H1 (cell line): Measurements from ENCODE around the gene GABRG3. TPM values are rescaled to one million over a fixed set of nuclear protein-coding genes. Genes with fewer than 3 reads are reported as not detected.

Experiments used
- ASH2L ChIP-seq: fragments of 200-600, 300-600 bp; sonication (generic); IDR thresholded peaks from one replicate; pipeline ENCODE4 v1.7.1; 2017; ENCODE audit warnings: low read length
- BACH1 ChIP-seq: IDR thresholded peaks from 2 replicates; pipeline ENCODE4 v1.6.1; 2012; ENCODE audit warnings: low read length, improper control_type of control experiment
- KDM4A ChIP-seq: IDR thresholded peaks from one replicate; pipeline ENCODE4 v1.7.1; 2012; ENCODE audit warnings: low read depth, mild to moderate bottlenecking, moderate library complexity, low read length, inconsistent platforms; ENCODE audit not compliant: severe bottlenecking
- NRF1 ChIP-seq: IDR thresholded peaks from 2 replicates; pipeline ENCODE4 v1.6.1; 2011; ENCODE audit warnings: mild to moderate bottlenecking, low read depth, low read length, improper control_type of control experiment
- PHF8 ChIP-seq: fragments of 200-600 bp; sonication (generic); conservative IDR thresholded peaks from 2 replicates; pipeline ENCODE4 v1.7.1; 2012; ENCODE audit warnings: low read depth, mild to moderate bottlenecking, inconsistent platforms, low read length, moderate library complexity
- RNF2 ChIP-seq: fragments of 200-900, 300-1000 bp; sonication (generic); IDR thresholded peaks from 2 replicates; pipeline ENCODE4 v1.7.1; 2016; ENCODE audit warnings: borderline replicate concordance, low read depth, mild to moderate bottlenecking, antibody characterized with exemption, low read length; ENCODE audit not compliant: poor library complexity, severe bottlenecking; ENCODE audit errors: missing control alignments
- RXRA ChIP-seq: IDR thresholded peaks from 2 replicates; pipeline ENCODE4 v1.6.1; 2011; ENCODE audit warnings: low read depth, mild to moderate bottlenecking, low read length, moderate library complexity; ENCODE audit not compliant: insufficient read depth
- TAF7 ChIP-seq: optimal IDR thresholded peaks from 2 replicates; pipeline ENCODE3; 2011; ENCODE audit warnings: low read depth, mild to moderate bottlenecking, inconsistent platforms, low read length, moderate library complexity, borderline replicate concordance
- polyA plus RNA-seq, 7 experiments: library from polyadenylated mRNA; depleted of rRNA in 3 of 7; stranded (reverse) in 5 of 7; unstranded in 2 of 7; fragments of >200 nt in 5 of 7; fragments of 200-250 nt in 2 of 7; gene quantifications; 1 replicate in 5 of 7; 2 replicates in 1 of 7; 4 replicates in 1 of 7; pipeline versions ENCODE4 v1.2.1 to v1.2.3, GENCODE V29; 2011 to 2013; ENCODE audit warnings: missing spikeins in 2 of 7, mixed read lengths in 2 of 7
- total RNA-seq: library from RNA; stranded (reverse); fragmentation: NEBNext Ultra II Directional; extraction: Animal tissue kit (Norgen Biotek cat#: 25700); gene quantifications from 2 replicates; pipeline ENCODE4 v1.2.1, GENCODE V29; 2021
- TF ChIP-seq, protein P1 (sequence below): fragments of 300-600 bp; sonication (generic); IDR thresholded peaks from 2 replicates; pipeline ENCODE4 v1.7.1; 2012; ENCODE audit warnings: low read length, moderate library complexity, mild to moderate bottlenecking, inconsistent platforms; ENCODE audit not compliant: insufficient replicate concordance
- TF ChIP-seq, protein P2 (sequence below): IDR thresholded peaks from 2 replicates; pipeline ENCODE4 v1.6.1; 2011; ENCODE audit warnings: low read depth, mild to moderate bottlenecking, low read length; ENCODE audit not compliant: insufficient read depth

The GABRG3 gene
- total and polyA plus RNA-seq, 2 of the 8 experiments (the other 6 are each of a cell fraction or from before 2014, with no cell fraction given): 0.17 to 0.80 TPM

DNA sequence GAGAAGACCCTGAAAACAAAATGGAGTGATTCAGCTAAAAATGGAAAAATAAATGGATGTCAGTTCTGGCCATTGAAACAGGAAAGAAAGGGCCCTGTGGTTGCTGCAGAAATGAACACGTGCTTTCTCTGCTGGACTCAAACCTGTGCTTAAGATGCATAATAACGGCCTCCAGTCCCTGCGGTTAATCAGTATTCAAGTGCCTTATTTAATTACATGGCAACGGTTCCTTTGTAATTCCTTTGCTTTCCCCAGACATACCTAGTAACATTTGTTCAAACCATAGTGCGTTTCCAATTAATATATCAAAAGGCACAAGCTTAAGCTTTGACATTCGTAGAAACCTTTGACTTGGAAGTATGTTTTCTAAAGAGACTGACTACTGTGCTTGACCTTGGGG is 428.3 kb downstream of the GABRG3 start (continued):
- TF ChIP-seq TAF7 (no peak), NRF1 (no peak), BACH1 (no peak), RNF2 (no peak), PHF8 (no peak), KDM4A (no peak), RXRA (no peak), ASH2L (no peak)
- TF ChIP-seq, protein P1, sequence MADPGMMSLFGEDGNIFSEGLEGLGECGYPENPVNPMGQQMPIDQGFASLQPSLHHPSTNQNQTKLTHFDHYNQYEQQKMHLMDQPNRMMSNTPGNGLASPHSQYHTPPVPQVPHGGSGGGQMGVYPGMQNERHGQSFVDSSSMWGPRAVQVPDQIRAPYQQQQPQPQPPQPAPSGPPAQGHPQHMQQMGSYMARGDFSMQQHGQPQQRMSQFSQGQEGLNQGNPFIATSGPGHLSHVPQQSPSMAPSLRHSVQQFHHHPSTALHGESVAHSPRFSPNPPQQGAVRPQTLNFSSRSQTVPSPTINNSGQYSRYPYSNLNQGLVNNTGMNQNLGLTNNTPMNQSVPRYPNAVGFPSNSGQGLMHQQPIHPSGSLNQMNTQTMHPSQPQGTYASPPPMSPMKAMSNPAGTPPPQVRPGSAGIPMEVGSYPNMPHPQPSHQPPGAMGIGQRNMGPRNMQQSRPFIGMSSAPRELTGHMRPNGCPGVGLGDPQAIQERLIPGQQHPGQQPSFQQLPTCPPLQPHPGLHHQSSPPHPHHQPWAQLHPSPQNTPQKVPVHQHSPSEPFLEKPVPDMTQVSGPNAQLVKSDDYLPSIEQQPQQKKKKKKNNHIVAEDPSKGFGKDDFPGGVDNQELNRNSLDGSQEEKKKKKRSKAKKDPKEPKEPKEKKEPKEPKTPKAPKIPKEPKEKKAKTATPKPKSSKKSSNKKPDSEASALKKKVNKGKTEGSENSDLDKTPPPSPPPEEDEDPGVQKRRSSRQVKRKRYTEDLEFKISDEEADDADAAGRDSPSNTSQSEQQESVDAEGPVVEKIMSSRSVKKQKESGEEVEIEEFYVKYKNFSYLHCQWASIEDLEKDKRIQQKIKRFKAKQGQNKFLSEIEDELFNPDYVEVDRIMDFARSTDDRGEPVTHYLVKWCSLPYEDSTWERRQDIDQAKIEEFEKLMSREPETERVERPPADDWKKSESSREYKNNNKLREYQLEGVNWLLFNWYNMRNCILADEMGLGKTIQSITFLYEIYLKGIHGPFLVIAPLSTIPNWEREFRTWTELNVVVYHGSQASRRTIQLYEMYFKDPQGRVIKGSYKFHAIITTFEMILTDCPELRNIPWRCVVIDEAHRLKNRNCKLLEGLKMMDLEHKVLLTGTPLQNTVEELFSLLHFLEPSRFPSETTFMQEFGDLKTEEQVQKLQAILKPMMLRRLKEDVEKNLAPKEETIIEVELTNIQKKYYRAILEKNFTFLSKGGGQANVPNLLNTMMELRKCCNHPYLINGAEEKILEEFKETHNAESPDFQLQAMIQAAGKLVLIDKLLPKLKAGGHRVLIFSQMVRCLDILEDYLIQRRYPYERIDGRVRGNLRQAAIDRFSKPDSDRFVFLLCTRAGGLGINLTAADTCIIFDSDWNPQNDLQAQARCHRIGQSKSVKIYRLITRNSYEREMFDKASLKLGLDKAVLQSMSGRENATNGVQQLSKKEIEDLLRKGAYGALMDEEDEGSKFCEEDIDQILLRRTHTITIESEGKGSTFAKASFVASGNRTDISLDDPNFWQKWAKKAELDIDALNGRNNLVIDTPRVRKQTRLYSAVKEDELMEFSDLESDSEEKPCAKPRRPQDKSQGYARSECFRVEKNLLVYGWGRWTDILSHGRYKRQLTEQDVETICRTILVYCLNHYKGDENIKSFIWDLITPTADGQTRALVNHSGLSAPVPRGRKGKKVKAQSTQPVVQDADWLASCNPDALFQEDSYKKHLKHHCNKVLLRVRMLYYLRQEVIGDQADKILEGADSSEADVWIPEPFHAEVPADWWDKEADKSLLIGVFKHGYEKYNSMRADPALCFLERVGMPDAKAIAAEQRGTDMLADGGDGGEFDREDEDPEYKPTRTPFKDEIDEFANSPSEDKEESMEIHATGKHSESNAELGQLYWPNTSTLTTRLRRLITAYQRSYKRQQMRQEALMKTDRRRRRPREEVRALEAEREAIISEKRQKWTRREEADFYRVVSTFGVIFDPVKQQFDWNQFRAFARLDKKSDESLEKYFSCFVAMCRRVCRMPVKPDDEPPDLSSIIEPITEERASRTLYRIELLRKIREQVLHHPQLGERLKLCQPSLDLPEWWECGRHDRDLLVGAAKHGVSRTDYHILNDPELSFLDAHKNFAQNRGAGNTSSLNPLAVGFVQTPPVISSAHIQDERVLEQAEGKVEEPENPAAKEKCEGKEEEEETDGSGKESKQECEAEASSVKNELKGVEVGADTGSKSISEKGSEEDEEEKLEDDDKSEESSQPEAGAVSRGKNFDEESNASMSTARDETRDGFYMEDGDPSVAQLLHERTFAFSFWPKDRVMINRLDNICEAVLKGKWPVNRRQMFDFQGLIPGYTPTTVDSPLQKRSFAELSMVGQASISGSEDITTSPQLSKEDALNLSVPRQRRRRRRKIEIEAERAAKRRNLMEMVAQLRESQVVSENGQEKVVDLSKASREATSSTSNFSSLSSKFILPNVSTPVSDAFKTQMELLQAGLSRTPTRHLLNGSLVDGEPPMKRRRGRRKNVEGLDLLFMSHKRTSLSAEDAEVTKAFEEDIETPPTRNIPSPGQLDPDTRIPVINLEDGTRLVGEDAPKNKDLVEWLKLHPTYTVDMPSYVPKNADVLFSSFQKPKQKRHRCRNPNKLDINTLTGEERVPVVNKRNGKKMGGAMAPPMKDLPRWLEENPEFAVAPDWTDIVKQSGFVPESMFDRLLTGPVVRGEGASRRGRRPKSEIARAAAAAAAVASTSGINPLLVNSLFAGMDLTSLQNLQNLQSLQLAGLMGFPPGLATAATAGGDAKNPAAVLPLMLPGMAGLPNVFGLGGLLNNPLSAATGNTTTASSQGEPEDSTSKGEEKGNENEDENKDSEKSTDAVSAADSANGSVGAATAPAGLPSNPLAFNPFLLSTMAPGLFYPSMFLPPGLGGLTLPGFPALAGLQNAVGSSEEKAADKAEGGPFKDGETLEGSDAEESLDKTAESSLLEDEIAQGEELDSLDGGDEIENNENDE: no peak
- TF ChIP-seq, protein P2, sequence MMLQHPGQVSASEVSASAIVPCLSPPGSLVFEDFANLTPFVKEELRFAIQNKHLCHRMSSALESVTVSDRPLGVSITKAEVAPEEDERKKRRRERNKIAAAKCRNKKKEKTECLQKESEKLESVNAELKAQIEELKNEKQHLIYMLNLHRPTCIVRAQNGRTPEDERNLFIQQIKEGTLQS: no peak
